RPMI7951 (cell line): ENCODE results near the gene ATP8A1. TPM values are rescaled to one million over a fixed set of nuclear protein-coding genes. Genes with fewer than 3 reads are reported as not detected.

Experiments used
- DNase-seq: peaks from one replicate; pipeline ENCODE4 v3.0.0-alpha.2; 2012; ENCODE audit warnings: low read depth
- total RNA-seq: library from RNA; depleted of rRNA; stranded (reverse); fragments of >200 nt; shearing (Covaris generic); gene quantifications from 2 replicates; pipeline ENCODE4 v1.2.3, GENCODE V29; 2014

Gene ATP8A1
- total RNA-seq, 1 experiment from 2014 or later = 0.12 TPM

- no peak for DNase-seq
Measured at GRCh38 chr4:42649870-42650269, 7.0 kb downstream of the ATP8A1 start.

- DNase-seq = no peak
Measured at GRCh38 chr4:42646999-42647541, 9.8 kb downstream of the ATP8A1 start.

- DNase-seq = no peak
Measured at GRCh38 chr4:42646013-42646784, 10.7 kb downstream of the ATP8A1 start.

GRCh38 chr4:42644897-42645296 lies 12.0 kb downstream of the ATP8A1 start:
- no peak for DNase-seq

- no peak for DNase-seq
Measured at GRCh38 chr4:42643685-42644084, 13.2 kb downstream of the ATP8A1 start.

- no peak for DNase-seq
Measured at GRCh38 chr4:42642845-42643615, 13.9 kb downstream of the ATP8A1 start.

GRCh38 chr4:42642101-42642797 lies 14.7 kb downstream of the ATP8A1 start:
- no peak for DNase-seq

- DNase-seq = no peak
Measured at GRCh38 chr4:42641656-42642055, 15.2 kb downstream of the ATP8A1 start.

- no peak for DNase-seq
Measured at GRCh38 chr4:42641161-42641560, 15.7 kb downstream of the ATP8A1 start.

- no peak for DNase-seq
Measured at GRCh38 chr4:42640613-42641012, 16.3 kb downstream of the ATP8A1 start.

- DNase-seq = no peak
Measured at GRCh38 chr4:42638993-42639392, 17.9 kb downstream of the ATP8A1 start.

GRCh38 chr4:42638321-42638720 lies 18.6 kb downstream of the ATP8A1 start:
- no peak for DNase-seq

- DNase-seq = no peak
Measured at GRCh38 chr4:42637867-42638266, 19.0 kb downstream of the ATP8A1 start.

- no peak for DNase-seq
Measured at GRCh38 chr4:42637104-42637503, 19.8 kb downstream of the ATP8A1 start.

- no peak for DNase-seq
Measured at GRCh38 chr4:42636645-42636949, 20.3 kb downstream of the ATP8A1 start.

GRCh38 chr4:42633605-42634388 lies 23.1 kb downstream of the ATP8A1 start:
- no peak for DNase-seq

GRCh38 chr4:42632653-42633382 lies 24.1 kb downstream of the ATP8A1 start:
- DNase-seq = no peak

GRCh38 chr4:42630908-42631307 lies 26.0 kb downstream of the ATP8A1 start:
- DNase-seq = no peak

GRCh38 chr4:42628740-42629139 lies 28.2 kb downstream of the ATP8A1 start:
- DNase-seq = no peak

- no peak for DNase-seq
Measured at GRCh38 chr4:42627885-42628646, 28.8 kb downstream of the ATP8A1 start.
